Neural progenitor cell (in vitro differentiated cells): ENCODE data around the gene CUL5.
A peak's percentile ranks its signal among the peaks of the same experiment; 100 is the strongest.

Experiments used
- EZH2phosphoT487 ChIP-seq: fragments of 200-600 bp; sonication (generic); IDR thresholded peaks from 2 replicates; pipeline ENCODE4 v1.6.1; 2017; ENCODE audit warnings: antibody characterized with exemption
- TF ChIP-seq, protein P1 (sequence below): fragments of 200-600 bp; sonication (generic); IDR thresholded peaks from 2 replicates; pipeline ENCODE4 v1.5.1; 2017; ENCODE audit warnings: antibody characterized with exemption, mild to moderate bottlenecking

DNA sequence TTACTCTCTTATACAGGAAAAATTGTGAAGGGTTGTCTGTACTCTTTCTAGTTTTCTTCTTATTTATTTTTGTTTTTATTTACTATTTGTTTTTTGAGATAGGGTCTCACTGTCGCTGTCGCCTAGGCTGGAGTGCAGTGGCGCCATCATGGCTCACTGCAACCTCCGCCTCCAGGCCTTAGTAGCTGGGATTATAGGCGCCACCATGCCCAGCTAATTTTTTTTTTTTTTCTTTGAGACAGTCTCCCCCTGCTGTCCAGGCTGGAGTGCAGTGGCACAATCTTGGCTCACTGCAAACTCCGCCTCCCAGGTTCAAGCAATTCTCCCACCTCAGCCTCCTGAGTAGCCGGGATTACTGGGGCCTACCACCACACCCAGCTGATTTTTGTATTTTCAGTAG is 18.4 kb downstream of the CUL5 start:
- TF ChIP-seq, protein P1, sequence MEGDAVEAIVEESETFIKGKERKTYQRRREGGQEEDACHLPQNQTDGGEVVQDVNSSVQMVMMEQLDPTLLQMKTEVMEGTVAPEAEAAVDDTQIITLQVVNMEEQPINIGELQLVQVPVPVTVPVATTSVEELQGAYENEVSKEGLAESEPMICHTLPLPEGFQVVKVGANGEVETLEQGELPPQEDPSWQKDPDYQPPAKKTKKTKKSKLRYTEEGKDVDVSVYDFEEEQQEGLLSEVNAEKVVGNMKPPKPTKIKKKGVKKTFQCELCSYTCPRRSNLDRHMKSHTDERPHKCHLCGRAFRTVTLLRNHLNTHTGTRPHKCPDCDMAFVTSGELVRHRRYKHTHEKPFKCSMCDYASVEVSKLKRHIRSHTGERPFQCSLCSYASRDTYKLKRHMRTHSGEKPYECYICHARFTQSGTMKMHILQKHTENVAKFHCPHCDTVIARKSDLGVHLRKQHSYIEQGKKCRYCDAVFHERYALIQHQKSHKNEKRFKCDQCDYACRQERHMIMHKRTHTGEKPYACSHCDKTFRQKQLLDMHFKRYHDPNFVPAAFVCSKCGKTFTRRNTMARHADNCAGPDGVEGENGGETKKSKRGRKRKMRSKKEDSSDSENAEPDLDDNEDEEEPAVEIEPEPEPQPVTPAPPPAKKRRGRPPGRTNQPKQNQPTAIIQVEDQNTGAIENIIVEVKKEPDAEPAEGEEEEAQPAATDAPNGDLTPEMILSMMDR, result peak; percentile 11
- TF ChIP-seq EZH2phosphoT487, result no peak
